Middle frontal gyrus (tissue), 1 donor: ENCODE measurements around the gene TMEM167A.

Experiments
- DNase-seq: peaks from one replicate; pipeline ENCODE4 v3.0.0-alpha.2; 2015; ENCODE audit warnings: low spot score; ENCODE audit errors: extremely low spot score

Gene TMEM167A, protein sequence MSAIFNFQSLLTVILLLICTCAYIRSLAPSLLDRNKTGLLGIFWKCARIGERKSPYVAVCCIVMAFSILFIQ

GRCh38 chr5:83076742-83077661, at the start of gene TMEM167A, which contains the start of gene XRCC4:
Gene TMEM167A, minus strand, starts transcription at chr5:83077394. Its CDS starts 71 bp downstream, at chr5:83077323.
Gene XRCC4, plus strand, starts transcription at chr5:83077547. Its CDS starts 27,373 bp downstream, at chr5:83104920.
- peak; percentile 99 for DNase-seq

DNA sequence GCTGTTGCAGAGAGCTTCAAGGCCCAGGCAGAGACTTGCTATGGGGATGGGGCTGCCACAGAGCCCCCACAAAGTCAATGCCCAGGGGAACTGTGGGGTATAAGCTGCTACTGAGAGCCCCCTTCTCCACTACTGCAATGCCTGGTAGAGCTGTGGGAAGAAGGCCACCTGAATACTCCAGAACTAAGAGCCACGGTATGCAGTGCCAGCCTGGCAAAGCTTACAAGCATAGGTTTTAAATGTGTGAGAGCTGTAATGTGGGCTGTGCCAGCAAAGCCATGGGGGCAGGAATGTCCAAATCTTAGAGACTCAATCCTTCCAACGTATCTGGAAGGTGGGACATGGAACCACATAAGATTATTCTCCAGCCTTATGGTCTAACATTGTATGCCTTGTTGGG, 49.3 kb upstream of the TMEM167A start:
- no peak for DNase-seq

DNA sequence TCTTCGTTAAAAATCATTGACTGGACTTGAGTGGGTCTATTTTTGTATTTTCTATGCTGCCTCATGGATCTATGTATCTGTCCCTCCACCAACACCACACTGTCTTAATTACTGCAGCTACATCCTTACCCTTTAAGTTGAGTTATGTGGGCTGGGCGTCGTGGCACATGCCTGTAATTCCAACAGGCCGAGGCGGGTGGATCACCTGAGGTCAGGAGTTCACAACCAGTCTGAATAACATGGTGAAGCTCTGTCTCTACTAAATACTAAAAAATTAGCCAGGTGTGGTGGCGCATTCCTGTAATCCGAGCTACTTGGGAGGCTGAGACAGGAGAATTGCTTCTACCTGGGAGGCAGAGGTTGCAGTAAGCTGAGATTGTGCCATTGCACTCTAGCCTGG, 48.4 kb upstream of the TMEM167A start:
- DNase-seq = no peak

- DNase-seq = no peak
Measured at GRCh38 chr5:83124593-83124992, 47.4 kb upstream of the TMEM167A start.

- DNase-seq = no peak
Measured at GRCh38 chr5:83118976-83119375, 41.8 kb upstream of the TMEM167A start.

DNA sequence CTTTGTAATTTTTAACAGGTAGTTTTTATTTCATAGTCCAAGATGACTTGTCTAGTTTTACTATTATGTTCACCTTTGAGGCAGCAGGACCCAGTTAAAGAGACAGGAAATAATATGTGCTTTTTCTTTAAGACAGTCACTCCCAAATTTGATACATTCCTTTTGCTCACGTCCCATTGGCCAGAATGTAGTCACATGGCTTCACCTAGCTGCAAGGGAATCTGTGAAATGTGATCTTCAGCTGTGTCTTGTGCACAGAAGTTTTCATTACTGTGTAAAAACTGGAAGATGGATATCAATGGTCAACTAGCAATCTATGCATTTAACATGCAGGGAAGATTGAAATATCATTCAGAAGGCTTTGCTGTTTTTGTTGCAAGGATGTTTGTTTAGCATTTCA, 41.3 kb upstream of the TMEM167A start:
- no peak for DNase-seq

GRCh38 chr5:83115816-83116215, 38.6 kb upstream of the TMEM167A start:
- no peak for DNase-seq

DNA sequence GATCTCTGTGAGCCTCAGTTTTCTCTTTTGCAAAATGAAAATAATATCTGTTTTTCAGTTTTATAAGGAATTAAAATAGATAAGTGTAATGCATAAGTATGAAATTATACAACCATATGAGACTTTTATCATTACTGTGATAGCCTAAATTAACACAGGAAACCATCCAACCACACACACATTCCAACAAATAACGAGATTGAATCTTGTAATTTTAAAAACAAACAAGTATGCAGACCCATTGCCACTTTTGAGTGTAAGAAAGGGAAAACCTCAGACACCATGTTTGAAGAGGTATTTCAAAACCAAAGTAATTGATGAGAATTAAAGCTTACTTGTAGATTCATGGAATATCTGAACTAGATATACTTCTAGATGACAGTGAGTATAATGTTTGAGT, 32.2 kb upstream of the TMEM167A start:
- no peak for DNase-seq

- no peak for DNase-seq
Measured at GRCh38 chr5:83107692-83108420, 30.7 kb upstream of the TMEM167A start.

- DNase-seq = no peak
Measured at GRCh38 chr5:83104021-83104420, 26.8 kb upstream of the TMEM167A start.

- no peak for DNase-seq
Measured at GRCh38 chr5:83102364-83102980, 25.3 kb upstream of the TMEM167A start.

DNA sequence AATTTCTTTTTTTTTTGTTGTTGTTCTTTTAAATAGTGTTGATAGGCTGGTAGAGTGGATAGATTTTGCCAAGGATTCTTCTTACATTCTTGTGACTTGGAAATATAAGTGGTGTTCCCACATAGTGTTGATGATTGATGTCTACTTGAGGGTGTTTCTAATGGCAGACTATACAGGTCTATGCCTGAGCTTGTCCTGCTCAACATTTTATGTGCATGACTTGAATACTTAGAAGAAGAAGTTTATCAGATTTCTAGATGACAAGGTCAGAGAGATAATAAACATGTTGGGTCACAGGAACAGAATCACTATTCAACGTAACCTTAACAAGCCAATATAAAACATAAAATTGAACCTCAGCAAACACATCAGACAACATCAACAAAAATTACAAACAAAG, 24.3 kb upstream of the TMEM167A start:
- DNase-seq = no peak

DNA sequence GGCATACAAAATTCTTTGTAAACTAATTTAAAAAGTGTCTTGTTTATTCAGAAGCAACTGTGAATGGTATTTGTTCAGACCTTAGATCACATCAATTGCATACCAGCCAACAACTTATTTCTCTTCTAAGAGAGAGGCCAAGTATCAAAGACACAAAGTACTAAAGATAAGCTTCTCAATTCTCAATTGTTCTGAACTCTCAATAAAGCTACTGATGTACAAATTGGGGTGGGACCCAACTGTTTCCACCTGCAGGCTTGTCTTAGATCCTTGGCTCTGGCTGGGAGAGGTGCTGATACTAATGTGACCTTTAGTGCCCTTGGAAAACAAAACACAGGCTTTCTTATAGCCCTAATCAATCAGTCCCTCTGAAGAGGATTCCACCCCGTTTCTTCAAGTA, 22.3 kb upstream of the TMEM167A start:
- no peak for DNase-seq

- no peak for DNase-seq
Measured at GRCh38 chr5:83099001-83099400, 21.8 kb upstream of the TMEM167A start.

- DNase-seq = no peak
Measured at GRCh38 chr5:83097689-83098231, 20.6 kb upstream of the TMEM167A start.

- no peak for DNase-seq
Measured at GRCh38 chr5:83096660-83097339, 19.6 kb upstream of the TMEM167A start.

DNA sequence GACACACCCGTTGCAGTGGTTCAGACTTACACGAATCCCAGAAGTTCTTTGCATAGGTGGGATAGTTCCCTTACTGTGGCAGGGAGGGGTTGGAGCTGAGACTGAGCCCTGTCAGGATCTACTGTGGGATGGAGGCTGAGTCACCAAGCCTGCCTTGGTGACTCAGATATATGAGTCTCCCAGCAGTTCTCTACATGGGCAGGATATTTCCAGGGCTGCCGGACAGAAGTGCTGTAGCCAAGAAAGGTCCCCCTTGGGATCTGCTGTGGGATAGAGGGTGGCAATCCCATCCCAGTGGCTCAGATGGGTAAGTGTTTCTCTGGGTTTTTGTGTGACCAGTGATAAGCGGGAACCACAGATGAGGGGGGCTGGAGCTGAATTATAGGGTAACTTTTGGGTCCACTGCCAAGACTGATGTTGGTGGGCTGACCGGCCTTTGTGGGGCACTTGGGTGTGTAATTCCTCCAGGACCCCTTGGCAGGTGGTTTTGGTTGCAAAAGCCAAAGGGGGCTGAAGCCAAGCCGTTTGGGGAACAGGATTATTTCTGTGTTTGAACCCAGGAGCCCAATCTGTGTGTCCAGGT, 18.9 kb upstream of the TMEM167A start:
- no peak for DNase-seq

- DNase-seq = no peak
Measured at GRCh38 chr5:83095163-83095956, 18.2 kb upstream of the TMEM167A start.

DNA sequence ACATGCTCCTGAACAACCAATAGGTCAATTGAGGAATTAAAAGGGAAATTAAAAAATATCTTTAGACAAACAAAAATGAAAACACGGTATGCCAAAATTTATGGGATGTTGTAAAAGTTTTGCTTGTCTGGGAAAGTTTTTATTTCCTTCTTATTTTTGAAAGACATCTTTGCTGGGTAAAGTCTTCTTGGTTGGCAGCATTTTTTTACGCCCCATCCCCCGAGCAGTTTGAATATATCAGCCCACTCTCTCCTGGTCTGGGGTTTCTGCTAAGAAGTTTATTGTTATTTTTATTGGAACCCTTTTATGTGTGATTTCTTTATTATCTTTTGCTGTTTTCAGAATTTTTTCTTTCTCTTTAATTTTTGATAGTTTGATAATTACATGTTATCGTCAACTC, 16.5 kb upstream of the TMEM167A start:
- no peak for DNase-seq

- DNase-seq = no peak
Measured at GRCh38 chr5:83092619-83093018, 15.4 kb upstream of the TMEM167A start.
